ENCODE results near the gene DNAH1.

The DNAH1 gene

DNA sequence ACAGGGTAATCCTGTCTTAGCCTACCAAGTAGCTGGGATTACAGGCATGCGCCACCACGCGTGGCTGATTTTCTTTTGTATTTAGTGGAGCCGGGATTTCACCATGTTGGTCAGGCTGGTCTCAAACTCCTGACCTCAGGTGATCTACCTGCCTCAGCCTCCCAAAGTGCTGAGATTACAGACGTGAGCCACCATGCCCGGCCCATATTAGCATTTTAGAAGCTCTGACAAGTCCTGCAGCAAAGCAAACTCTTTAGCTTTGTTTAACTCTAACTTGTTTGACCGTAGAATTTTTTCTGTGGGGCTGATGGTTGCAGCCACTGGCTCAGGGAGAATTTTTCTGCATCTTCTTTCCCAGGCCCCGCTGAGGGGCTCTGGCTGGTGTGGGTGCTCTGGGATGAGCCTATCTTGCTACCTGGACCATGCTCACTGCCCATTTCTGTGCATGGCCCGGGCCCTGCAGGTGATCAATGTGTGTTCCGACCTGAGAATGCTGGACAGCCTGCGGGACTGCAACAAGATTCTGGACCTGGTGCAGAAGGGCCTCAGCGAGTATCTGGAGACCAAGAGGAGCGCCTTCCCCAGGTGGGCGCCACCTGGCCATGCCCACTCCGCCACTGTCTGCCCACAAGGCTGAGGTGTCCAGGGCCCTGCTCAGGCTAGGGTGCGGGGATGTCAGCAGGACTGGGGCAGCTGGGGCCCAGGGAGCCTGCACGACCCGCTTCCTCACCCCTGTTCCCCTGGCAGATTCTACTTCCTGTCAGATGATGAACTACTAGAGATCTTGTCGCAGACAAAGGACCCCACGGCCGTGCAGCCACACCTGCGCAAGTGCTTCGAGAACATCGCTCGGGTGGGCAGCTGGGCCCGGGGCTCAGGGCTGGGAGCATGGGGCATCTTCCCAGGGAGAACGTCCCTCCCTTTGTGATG is 41.3 kb downstream of the DNAH1 start:
- DNase-seq (ENCODE audit: low read depth), result no peak

DNA sequence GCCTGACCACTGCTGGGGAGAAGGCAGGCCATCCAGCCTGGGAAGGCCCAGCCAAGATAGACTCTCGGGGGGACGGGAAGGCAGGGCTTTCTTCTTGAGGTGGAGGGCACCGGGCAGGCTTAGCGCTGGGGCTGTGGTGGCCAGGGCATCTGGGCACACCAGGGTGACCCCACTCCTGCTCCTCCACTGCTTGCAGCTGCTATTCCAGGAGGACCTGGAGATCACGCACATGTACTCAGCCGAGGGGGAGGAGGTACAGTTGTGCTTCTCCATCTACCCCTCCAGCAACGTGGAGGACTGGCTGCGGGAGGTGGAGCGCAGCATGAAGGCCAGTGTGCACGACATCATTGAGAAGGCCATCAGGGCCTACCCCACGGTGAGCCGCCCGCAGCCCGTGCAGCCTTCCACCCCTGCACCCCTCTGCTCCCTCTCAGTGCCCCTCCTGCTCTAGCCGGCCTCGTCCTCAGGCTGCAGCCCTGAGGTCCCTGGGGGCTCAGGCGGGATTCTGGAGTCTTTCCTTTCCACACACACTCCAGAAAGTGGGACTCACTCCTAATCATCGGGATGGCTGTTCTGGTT is 42.3 kb downstream of the DNAH1 start:
- no peak for DNase-seq (ENCODE audit: low read depth)

DNA sequence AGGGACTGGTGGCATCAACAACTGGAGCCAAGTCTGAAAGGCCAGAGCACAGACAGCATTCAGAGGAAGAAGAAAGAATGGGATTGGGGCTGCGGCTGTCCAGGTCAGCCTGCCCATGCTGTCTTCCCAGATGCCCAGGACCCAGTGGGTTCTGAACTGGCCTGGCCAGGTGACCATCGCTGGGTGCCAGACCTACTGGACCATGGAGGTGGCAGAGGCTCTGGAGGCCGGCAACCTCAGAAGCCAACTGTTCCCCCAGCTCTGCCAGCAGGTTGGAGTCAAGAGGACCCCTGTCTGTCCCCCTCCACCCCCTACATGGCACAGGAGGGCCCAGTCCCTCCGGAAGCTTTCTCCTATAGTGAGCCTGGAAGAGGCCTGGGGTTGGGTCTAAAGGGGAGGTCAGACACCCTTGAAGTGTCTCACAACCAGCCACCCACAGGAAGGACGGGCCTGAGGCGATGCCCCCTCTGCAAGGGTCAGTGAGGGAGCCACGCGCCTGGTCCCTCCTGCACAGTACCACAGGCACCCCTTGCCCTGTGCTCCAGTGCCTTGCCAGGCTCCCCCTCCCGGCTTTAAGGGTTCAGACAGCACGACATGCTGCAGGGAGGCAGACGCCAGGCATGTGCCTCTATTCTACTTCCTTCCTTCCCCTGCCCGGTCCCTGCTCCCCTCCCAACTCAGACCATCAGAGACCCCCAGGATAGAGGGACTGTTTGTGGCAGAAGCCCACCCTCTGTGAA is 43.2 kb downstream of the DNAH1 start:
- DNase-seq (ENCODE audit: low read depth), result no peak

DNA sequence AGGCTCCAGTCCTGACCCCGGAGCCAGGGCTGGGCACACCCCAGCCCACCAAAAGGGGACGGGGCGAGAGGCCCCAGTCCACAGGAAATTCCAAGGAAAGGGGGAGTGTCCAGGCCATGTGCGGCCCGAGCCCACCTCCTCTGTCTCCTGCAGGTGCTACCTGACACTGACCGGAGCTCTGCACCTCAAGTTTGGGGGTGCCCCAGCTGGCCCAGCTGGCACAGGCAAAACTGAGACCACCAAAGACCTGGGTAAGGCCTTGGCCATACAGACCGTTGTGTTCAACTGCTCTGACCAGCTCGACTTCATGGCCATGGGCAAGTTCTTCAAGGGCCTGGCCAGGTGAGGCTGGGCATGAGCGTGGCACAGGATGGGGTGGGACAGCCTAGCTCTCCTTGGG is 44.9 kb downstream of the DNAH1 start:
- DNase-seq (ENCODE audit: low read depth), result no peak

DNA sequence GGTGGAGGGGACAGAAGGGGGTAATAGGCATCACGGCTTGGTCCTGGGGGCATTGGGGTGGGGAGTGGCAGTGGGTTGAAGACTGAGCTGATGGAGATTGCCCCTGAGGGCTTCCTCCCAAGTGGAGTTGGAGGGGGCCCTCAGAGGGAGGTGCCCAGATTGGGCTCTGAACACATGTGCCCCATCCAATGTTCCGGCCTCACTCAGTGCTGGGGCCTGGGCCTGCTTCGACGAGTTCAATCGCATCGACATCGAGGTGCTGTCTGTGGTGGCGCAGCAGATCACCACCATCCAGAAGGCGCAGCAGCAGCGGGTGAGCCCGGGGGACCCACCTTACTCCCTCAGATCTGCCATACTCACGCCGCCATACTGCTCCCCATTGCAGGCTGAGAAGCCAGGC is 45.3 kb downstream of the DNAH1 start:
- no peak for DNase-seq (ENCODE audit: low read depth)

DNA sequence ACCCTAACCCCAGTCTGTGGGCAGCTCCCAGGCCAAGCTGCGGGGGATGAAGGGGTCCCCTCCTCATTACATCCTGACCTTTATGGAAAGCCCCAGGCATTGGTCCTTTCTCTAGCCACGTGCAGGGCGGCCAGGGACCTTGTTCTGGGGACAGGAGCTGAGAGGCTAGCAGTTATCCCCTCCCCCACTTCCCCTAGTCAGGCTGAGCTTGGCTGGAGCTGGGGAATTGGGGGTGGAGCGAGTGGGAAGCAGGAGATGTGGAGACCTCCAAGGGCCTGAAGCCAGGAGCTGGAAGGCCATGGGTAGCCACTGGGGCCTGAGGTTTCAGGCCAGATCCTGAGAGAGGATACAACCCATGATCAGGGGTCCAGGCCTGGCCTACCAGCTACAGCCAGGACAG is 45.8 kb downstream of the DNAH1 start:
- no peak for DNase-seq (ENCODE audit: low read depth)

DNA sequence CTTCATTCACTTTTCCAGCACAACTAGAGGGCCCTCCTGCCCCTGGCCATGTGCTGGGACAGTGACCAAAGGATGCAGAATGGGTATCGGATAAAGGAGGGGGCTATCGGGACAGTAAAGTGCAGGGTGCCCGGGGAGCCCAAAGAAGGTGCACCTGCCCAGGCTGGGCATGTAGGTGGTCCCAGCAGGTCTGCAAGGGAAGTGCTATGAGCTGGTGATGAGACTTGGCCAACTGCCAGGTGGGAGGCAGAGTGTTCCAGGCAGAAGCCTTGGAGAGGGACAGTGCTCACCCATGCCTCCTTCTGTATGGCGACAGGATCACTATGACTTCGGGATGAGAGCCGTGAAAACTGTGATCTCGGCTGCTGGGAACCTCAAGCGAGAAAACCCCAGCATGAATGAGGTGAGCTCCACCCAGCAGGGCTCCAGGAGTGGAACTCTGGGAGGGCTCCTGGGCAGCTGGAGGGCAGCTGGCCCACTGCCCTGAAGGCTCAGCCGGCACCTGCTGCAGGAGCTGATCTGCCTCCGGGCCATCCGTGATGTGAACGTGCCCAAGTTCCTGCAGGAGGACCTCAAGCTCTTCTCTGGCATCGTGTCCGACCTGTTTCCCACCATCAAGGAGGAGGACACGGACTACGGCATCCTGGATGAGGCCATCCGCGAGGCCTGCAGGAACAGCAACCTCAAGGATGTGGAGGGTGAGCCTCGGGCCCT is 48.4 kb downstream of the DNAH1 start:
- DNase-seq (ENCODE audit: low read depth), result no peak

DNA sequence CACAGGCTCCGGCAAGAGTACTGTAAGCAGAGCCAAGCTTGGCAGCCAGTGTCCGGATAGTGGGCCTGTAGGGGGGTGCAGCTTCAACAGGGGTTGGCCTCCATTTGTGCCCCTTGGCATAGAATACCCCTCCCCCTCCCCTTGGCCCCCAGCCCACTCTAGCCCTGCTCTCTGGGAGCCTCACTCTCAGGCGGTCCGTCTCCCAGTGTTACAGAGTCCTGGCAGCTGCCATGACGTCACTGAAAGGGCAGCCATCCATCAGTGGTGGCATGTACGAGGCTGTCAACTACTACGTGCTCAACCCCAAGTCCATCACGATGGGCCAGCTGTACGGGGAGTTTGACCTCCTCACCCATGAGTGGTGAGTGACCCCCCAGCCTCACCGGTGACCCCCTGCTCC is 50.4 kb downstream of the DNAH1 start:
- DNase-seq (ENCODE audit: low read depth), result no peak

DNA sequence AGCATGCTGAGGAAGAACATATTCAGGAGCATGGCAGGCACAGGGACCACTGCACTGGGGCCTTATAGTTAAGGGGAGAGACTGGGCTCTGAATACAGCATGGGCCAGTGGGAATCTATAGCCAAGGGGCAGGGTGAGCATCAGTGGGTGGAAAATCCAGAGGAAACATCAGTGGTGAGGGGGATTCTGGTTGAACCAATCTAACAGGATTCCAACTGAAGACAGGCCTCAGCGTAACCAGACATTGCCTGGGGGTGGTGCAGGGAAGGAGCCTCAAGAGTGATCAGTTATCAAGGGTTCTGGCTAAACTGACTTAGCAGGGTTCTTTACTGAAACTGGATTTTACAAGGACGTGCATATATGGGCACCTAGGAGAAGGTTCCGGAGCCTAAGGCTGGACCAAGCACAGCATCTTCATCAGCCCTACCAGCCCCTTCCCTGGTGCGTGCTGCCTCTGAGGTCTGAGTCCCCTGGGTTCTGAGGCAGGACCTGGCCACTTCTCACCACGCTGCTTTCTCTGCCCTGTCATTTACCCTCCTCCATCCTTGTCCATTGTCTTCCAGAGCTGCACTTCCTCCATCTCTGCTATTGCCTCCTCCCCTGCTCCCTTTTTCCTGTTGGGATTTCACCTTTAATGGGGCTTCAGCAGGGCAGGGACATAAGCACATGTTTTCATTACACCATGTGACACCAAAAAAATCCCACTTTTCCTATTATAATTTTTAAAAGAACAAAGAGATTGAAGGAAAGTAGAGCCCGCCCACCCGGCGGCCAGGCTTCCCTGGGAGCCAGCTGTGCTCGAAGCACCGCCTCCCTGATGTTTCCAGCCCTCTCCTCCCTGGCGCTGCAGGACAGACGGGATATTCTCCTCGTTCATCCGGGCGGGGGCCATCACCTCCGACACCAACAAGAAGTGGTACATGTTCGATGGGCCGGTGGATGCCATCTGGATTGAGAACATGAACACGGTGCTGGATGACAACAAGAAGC is 52.1 kb downstream of the DNAH1 start:
- no peak for DNase-seq (ENCODE audit: low read depth)

DNA sequence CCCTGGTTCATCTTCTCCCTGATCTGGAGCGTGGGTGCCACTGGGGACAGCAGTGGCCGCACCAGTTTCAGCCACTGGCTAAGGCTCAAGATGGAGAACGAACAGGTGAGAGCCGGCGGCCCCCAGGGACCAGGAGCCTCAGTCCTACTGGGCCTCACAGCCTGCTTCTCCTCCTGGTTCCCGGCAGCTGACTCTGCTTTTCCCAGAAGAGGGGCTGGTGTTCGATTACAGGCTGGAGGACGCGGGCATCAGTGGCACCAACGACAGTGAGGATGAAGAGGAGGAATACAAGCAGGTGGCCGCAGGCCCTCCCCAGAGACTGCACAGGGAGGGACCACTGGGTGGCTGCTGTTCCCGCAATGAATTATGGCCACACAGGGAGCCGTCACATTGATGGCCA is 54.4 kb downstream of the DNAH1 start:
- no peak for DNase-seq (ENCODE audit: low read depth)

DNA sequence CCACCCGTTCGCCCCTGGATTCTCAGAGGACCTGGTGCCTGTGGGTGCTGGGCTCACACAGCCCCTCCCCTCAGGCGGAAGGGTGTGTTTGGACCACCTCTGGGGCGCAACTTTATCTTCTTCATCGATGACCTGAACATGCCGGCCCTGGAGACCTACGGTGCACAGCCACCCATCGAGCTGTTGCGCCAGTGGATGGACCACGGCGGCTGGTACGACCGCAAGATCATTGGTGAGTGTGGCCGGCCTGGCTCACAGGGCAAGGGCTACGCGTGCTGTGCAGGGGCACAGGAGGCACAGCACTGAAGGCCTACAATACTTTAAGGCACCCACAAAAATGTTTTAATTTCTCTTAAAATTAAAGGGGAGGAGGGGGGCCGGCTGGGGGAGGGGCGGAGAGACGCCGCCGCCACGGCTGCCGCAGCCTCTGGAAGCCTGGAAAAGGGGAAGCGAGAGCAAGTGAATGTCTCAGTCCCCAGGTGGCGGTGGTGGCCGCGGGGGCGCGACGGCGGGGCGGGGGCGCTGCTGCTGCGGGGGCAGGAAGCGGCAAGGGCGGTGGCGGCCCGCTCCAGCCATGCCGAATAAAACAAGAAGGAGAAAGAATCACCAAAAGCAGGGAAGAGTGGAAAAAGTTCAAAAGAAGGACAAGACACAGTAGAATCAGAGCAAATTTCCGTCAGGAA is 56.8 kb downstream of the DNAH1 start:
- DNase-seq (ENCODE audit: low read depth), result no peak

DNA sequence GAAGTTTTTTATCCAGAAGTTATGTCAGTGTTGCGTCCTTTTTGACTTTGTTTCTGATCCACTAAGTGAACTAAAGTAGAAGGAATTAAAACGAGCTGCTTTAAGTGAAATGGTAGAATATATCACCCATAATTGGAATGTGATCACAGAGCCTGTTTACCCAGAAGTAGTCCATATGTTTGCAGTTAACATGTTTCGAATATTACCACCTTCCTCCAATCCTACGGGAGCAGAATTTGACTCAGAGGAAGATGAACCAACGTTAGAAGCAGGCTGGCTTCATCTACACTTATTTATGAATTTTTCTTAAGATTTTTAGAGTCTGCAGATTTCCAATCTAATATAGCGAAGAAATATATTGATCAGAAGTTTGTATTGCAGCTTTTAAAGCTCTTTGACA is 57.6 kb downstream of the DNAH1 start:
- DNase-seq (ENCODE audit: low read depth), result no peak

DNA sequence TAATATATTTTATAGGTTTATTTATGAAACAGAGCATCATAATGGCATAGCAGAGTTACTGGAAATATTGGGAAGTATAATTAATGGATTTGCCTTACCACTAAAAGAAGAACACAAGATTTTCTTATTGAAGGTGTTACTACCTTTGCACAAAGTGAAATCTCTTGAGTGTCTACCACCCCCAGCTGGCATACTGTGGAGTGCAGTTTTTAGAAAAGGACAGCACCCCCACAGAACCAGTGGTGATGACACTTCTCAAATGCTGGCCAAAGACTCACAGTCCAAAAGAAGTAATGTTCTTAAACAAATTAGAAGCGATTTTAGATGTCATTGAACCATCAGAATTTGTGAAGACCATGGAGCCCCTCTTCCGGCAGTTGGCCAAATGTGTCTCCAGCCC is 58.1 kb downstream of the DNAH1 start:
- no peak for DNase-seq (ENCODE audit: low read depth)

DNA sequence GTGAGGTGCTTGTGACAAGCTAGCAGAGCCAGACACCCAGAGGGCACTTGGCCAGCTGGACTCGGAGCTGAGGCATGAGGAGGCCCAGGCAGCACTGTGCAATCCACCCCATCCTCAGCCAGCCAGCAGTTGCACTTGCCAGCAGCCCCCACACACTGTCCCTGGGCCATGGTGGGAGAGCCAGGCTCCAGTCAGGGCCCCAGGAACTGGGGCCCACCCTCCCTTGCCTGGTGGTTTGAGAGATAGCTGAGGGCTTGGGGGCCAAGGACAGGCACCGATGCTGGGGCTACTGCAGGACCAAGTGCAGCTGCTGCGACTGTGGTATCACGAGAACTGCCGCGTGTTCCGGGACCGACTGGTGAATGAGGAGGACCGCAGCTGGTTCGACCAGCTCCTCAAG is 63.5 kb downstream of the DNAH1 start:
- DNase-seq (ENCODE audit: low read depth), result no peak

DNA sequence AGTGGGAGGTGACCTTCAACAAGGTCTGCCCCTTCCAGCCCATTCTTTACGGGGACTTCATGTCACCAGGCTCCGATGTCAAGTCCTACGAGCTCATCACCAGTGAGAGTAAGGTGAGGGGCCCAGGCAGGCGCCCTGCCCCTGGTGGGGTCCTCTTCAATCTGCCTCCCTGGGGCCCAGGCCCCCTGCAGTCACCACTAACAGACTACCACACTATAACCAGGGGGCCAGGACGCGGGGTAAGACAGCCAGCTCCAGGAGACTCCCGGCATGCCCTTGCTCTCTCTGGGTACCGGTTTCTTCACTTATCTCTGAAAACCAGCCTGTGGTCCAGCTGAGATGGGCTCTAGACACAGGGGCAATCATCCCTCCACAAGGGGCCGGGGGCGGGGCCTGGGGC is 63.9 kb downstream of the DNAH1 start:
- DNase-seq (ENCODE audit: low read depth), result no peak

DNA sequence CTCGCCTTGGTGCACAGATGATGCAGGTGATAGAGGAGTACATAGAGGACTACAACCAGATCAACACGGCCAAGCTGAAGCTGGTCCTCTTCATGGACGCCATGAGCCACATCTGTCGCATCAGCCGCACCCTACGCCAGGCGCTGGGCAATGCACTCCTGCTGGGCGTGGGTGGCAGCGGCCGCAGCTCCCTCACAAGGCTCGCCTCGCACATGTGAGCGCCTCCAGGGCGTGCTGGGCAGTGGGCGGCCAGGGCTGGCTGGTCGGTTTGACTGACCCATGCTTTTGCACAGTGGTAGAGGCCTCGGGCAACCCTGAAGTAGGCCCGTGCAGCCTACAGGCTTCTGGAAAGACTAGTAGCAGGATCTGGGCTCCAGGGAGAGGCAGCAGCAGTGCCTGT is 65.5 kb downstream of the DNAH1 start:
- DNase-seq (ENCODE audit: low read depth), result no peak

DNA sequence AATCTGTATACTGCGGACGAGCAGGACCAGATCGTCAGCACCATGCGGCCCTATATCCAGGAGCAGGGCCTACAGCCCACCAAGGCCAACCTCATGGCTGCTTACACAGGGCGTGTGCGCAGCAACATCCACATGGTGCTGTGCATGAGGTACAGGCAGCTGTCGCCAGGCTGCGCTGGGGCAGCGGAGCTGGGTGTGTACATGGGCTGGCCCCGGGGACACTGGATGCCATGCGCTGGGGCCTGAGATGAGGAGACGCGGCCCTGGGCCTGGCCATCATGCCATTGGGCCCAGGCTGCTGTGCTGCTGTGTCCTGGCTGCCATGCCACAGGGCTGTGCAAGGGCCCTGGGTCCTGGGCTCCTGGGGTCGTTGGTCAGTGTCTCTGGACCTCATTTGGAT is 67.3 kb downstream of the DNAH1 start:
- DNase-seq (ENCODE audit: low read depth), result no peak

DNA sequence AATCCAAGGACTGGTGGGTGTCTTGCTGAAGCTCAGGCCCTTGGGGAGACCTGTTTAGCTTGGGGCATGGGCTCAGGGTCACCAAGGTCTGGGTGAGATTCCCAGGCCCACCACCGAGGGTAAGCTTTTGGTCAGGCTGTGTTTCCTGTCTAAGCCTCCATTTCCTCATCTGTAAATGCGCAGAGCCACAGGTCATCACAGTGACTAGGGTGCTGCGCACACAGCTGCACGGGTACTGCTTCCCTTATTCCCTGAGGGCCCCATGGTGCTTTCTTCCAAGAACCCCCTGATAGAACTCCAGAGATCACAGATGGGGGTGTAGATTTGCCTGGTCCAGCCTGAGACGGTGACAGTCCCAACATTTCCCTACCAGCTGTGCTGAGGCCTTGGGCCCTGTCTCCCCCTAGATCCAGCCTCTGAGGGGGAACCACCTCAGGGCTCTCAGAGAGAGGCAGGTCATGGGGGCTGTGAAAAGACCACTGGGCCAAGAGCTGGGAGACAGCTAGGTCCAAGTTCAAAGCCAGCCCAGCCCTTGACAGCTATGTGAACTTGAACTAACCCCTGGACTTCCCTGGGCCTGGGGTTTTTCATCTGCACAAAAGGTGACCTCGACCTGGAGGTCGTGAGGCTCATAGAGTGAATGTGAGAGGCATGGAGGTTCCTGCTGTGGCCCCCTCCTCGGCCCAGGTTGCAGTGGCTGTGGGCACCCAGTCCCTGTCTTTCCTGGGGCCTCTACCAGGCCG is 68.1 kb downstream of the DNAH1 start:
- no peak for DNase-seq (ENCODE audit: low read depth)

DNA sequence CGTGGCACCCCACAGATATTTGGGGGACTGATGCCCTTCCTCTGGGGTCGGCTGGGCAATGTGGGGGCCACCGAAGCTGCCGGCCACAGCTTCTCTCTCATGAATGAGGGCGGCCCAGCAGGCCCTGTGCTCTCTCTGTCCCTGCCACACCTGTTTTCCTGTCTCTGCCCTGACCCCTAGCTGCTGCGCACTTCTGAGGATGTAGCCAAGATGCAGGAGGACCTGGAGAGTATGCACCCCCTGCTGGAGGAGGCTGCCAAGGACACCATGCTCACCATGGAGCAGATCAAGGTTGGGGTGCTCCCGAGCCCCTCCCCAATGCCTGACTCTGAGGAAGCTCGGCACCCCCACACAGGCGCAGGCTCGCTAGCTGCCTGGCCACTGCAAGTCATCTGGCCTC is 69.0 kb downstream of the DNAH1 start:
- no peak for DNase-seq (ENCODE audit: low read depth)

DNA sequence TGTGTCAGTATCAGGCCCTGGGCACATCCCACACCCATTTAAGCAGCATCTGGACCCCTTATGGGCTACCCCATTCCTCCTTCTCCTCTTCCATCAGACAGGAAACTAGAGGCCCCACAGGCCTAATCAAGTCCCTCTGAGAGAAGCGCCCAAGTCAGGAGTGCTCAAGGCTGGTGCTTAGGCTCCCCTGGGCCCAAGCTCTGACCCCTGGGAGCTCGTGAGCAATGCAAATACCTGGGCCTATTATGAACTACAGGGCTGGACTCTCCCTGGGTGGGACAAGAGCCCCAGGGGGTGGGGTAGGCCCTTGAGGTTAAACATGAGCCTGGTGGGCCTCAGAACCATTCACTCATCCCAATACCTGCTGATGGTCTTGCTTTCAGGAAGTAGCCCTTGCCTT is 71.4 kb downstream of the DNAH1 start:
- DNase-seq (ENCODE audit: low read depth), result no peak
